ENCODE results near the gene ISG15.
A peak's percentile ranks its signal among the peaks of the same experiment; 100 is the strongest.

ISG15 gene

DNA sequence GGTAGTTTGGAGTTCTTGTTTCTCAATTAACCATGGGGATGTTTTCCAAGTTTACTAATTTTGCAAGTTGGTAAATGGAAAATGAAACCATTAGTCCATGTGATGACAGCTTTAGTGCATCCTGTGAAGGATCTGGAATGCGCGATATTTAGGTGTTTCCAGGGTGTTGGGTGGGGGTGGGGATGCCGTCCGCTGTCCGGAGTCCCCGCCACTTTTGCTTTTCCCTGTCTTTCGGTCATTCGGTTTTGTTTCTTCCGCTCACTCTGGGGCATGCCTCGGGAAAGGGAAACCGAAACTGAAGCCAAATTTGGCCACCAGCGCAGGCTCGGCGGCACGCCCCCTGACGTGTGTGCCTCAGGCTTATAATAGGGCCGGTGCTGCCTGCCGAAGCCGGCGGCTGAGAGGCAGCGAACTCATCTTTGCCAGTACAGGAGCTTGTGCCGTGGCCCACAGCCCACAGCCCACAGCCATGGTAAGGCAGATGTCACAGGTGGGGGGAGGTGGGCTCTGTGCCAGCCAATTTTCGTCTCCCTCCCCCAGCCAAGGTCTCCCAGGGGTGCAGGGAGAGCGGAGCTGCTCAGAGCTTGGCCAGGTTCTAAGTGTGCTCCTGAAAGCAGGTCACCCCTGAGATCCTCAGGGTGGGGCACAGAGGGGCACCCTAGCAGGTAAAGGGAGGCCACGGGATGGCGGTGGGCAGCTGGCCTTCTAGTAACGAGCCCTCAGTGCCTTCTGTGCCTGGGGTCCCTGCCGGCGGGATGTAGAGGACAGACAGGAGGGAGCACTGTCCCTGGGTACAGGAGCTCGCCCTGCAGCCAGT is at the start of gene ISG15:
TSS of gene ISG15 (plus strand) at position 393 of the 817 bp plus-strand sequence. CDS start at position 470, 77 bp downstream.
- peak; percentile 94 for DNase-seq

DNA sequence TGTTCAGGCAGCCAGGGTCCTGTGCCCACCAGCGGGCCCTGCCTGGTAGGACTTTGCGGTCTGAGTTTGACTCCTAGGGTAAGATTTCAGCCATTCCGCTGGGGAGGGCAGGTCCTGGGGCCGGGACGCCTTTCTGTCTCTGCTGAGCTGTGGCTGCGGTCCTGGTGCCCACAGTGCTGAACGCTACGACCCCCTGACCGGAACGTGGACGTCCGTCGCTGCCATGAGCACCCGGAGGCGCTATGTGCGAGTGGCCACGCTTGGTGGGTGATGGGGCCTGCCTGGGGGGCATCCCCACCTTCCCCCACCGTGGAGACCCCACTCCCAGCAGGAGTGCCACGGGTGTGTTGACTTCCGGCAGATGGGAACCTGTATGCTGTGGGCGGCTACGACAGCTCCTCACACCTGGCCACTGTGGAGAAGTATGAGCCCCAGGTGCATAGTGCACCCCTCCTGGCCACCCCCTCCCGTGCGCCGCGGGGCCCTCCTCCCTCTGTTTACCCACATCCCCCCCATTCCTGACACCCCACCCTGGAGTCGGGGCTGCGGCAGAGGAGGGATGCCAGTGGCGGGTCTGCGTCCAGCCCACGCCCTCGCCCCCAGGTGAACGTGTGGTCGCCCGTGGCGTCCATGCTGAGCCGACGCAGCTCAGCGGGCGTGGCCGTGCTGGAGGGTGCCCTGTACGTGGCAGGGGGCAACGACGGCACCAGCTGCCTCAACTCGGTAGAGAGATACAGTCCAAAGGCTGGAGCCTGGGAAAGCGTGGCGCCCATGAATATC is 49.4 kb upstream of the ISG15 start:
- no peak for DNase-seq

- no peak for DNase-seq
Observed at GRCh38 chr1:964691-965525, 48.4 kb upstream of the ISG15 start.

DNA sequence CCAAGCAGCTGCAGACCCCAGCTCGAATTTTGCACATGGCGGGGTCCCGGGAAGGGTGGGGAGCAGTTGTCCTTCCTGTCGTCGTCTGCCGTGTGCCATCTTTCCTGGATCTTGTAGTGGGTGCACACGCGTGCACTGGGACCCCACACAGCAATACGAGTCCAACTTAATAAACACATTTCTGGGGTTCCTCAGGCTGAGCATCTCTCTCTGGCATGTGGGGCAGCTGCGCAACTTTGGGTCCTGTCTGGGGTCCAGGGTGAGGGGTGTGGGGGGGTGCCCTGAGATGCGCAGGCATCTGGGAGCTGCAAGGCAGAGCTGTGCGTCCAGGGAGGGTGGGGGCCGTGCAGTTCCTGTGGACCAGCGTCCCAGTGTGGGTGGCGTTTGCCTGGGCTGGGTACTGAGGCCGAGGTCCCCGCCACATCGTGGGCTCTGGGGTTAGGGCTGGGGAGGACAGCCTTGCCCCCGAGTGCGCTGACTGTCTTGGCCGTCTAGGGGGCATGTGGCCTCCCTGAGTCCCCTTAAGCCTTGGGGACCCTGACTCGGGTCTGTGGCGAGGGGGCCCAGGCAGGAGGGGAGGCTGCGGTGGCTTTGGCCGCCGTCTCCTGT is 47.7 kb upstream of the ISG15 start:
- DNase-seq, result no peak

- peak; percentile 88 for DNase-seq
Observed at GRCh38 chr1:966135-966703, 47.1 kb upstream of the ISG15 start, which contains the start of gene PLEKHN1. TSS of gene PLEKHN1 (plus strand) at chr1:966482. CDS start at chr1:966532, 50 bp downstream.

DNA sequence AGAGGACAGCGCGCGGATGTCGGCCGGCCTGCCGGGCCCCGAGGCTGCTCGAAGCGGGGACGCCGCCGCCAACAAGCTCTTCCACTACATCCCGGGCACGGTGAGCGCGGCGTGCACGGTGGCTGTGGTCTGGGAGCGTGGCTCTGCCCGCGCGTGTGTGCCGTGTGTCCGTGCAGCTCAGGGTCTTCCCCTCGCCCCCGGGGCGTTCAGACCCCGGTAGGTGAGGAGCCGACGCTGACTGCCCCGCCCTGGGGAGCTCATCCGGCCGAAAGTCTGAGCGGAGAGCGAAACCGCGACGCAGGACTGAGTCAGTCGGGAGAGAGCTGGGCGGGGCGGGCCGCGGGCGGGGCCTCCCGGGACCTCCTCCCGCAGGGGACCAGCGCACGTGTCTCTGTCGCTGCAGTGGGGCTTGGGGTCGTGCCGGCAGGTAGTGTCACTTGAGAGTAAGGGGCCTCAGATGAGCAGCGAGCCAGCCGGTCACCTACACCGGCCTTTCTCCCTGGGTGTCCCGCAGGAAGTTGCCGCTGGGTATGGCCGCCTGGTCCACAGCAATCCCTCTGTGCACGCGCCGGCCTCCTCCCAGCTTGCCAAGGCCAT is 46.5 kb upstream of the ISG15 start:
- DNase-seq, result peak; percentile 83

DNA sequence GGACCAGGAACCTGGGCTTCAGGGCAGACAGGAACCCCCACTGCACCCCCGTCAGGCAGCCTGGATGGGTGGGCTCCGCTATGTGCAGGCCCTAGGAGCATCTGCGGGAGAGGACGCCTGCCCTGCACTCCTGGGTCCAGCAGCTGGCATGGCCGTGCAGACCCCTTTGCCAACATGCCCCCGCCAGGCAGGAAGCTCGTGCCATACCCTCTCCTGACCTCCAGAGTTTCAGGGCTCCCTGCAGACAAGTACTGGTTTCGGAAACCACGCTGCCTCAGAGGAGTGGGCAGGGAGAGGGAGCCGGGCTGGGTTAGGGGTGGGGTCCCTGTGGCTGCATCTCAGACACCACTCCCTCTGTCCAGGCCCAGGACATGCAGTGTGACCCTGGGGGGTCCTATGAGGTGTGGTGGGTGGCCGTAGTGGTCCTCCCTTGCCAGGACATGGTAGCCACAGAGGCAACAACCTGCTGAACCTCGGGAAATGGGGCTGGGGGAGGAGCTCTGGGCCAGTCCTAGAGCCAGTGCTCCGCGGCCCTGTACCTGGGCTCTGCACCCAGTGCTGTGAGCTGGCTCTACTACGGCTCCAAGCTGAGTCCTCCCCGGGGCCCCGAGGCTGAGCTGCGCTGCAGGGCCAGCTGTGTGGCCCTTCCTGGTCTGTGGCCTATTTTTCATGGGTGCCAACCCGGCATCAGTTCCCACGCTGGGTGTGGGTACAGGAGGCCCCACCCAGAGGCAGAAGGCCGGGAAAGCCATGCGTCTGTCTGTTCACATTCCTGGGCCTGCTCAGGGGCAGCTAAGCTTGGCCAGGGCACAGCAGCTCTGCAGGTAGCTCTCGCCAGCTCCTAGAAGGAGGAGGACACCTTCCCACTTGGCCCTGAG is 45.6 kb upstream of the ISG15 start:
- DNase-seq, result no peak

DNA sequence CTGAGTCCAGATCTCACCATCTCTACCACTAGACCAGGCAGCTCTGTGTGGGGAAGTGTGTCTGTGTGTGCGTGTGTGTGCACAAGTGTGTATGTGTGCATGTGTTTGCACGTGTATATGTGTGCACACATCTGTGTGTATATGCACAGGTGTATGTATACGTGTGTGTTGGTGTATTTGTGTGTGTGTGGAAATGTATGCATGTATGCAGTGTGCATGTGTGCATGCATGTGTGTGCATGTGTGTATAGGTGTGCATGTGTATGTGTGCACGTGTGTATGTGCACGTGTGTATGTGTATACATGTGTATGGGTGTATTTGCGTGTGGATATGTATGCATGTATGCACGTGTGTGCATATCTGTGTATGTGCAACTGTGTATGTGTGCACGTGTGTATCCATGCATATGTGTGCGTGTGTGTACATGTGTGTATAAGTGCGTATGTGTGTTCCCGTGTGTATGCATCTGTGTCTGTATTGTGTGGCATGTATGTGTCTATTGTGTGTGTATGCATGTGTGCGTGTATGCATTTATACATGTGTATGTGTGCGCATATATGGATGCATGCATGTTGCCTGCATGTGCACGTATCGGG is 43.9 kb upstream of the ISG15 start:
- no peak for DNase-seq

GRCh38 chr1:970242-970972 is 42.9 kb upstream of the ISG15 start:
- no peak for DNase-seq

DNA sequence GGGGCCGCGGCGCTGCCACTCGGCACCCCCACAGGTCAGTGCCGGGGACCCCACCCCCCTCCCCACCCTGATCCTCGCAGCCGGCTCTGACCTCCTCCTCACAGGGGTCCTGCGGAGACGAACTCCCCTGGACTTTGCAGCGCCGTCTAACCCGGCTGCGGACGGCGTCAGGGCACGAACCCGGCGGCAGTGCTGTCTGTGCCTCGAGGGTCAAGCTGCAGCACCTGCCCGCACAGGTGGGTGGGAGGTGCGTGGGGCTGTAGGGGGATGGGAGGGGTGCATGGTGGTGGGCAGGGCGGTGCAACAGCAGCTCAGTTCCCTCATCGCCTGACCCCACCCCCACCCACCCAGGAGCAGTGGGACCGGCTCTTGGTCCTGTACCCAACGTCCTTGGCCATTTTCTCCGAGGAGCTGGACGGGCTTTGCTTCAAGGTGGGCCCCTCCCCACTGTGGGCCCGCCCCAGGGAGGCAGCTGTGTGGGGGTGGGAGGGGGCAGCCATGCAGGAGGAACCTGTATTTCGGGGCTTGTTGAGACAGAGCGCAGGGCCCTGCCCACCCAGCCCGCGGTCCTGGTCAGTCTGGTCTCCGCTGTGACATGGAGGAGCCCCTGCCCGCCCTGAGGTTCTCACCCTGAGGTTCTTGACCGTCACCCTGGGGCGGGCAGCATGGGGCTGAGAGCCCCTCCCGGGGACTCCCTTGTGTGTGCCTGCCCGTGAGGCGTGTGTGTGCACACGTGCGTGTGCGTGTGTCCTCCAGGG is 42.1 kb upstream of the ISG15 start:
- DNase-seq, result no peak

GRCh38 chr1:971751-972506 is 41.4 kb upstream of the ISG15 start:
- DNase-seq, result no peak

DNA sequence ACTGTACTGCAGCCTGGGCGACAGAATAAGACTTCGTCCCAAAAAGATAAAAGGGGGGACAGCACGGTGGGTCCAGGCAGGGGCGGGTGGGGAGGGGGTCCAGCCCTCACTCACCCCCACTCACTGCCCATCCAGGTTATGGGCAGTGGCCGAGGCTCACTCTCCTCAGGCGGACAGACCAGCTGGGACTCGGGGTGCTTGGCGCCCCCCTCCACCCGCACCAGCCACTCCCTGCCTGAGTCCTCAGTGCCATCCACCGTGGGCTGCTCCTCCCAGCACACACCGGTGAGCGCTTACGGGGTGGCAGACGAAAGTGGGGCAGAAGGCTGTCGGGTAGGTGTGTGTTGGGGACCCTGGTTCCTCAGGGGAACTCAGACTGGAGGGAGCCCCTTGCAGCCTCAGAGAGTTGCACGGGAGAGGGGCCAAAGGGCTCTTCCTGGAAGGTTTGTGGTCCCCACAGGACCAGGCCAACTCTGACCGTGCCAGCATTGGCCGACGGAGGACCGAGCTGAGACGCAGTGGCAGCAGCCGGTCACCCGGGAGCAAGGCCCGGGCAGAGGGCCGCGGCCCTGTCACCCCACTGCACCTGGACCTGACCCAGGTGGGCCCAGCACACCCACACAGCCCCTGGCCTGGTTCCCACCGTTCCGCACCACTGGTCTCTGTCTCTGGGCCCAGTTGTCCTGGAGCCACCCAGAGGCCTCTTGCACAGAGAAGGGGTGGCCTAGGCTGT is 40.4 kb upstream of the ISG15 start:
- DNase-seq, result no peak

DNA sequence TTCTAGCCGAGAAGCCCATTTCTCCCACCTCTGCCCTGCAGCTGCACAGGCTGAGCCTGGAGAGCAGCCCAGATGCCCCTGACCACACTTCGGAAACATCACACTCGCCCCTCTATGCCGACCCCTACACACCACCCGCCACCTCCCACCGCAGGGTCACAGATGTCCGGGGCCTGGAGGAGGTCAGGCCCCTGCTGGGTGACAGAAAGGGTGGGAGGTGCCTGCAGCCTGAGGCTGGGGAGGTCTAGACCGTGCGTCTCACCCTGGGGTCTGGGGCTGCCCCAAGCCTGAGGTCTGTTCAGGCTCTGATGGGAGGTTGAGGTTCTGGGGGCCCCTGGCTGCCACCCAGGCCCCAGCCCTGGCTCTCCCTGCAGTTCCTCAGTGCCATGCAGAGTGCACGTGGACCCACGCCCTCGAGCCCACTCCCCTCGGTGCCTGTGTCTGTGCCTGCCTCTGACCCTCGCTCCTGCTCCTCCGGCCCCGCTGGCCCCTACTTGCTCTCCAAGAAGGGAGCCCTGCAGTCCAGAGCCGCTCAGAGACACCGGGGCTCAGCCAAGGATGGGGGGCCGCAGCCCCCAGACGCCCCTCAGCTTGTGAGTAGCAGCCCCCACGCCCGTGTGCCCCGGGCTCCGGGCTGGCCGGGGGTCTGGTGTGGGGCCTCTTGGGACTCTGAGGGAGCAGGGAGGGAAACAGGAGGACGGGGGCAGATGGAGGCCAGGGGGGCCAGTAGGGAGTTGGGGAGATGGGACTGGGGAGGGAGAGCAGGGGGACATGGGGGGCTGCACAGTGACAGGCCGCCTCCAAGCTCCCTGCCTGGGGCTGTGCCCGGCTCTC is 39.6 kb upstream of the ISG15 start:
- no peak for DNase-seq

- DNase-seq, result no peak
Observed at GRCh38 chr1:974293-974640, 39.0 kb upstream of the ISG15 start.

GRCh38 chr1:974687-975328 is 38.5 kb upstream of the ISG15 start:
- no peak for DNase-seq

GRCh38 chr1:975365-975764 is 37.9 kb upstream of the ISG15 start:
- DNase-seq, result no peak

Data from DMS53 (cell line).